ENCODE measurements around the gene CUL4A.
A peak's percentile ranks its signal among the peaks of the same experiment; 100 is the strongest.

The CUL4A gene

DNA sequence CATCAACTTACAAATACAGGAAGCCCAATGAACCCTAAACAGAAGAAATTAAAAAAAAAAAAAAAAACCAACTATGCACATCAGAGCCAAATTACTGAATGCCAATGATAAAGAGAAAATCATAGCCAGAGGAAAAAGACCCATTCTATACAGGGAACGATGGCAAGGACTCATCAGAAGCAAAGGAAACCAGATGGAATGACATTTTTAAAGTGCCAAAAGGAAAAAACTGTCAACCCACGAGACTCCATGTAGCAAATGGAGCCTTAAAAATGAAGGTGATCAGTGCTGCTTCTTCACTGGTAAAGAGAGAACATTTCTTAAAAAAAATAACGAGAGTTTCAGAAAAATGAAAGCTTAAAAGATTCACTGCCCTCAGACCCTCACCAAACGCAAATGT, 19.2 kb upstream of the CUL4A start:
- H3K4me1 ChIP-seq (ENCODE audit: control insufficient read depth in 5 of 5, insufficient read depth in 5 of 5, low read length in 5 of 5), result peaks cover 0 to 6% (median 0%) of the 10 kb centered on the region in 5 donors
- H3K27ac ChIP-seq (ENCODE audit: low read depth, low read length), result no peak overlapping the region
- H3K4me3 ChIP-seq (ENCODE audit: low read depth in 1 of 5, low read length in 5 of 5), result no peak overlapping the region
- H3K9ac ChIP-seq (ENCODE audit: low read length in 5 of 5), result no peak overlapping the region
- H3K27me3 ChIP-seq (ENCODE audit: control insufficient read depth in 5 of 5, insufficient read depth in 4 of 5, low read length in 5 of 5), result no peaks in the 10 kb centered on the region
- no peaks in the 10 kb centered on the region for H3K9me3 ChIP-seq (ENCODE audit: control insufficient read depth in 5 of 5, low read length in 5 of 5)
- peaks cover 3 to 69% (median 60%) of the 10 kb centered on the region in 5 donors for H3K36me3 ChIP-seq (ENCODE audit: control insufficient read depth in 5 of 5, insufficient read depth in 5 of 5, low read length in 5 of 5)

DNA sequence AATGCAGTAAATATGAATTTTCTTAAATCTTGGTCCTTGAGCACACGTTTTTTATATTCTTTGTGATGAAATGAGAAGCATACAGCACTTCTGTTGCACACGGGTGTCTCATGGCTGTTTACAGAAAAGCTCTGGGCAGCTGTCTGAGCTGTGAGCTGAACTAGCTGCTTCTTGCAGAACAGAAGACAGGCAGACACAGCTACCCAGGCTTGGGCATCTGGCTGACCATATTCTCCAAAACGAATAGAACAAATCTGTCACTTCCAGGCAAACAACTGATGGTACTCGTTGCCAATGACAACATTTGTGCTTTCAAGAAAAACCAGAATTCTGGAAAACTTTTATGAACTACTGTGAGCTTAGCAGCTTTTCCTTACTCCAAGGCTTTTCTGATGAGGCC, 17.1 kb upstream of the CUL4A start:
- Histone ChIP-seq H3K4me3 (ENCODE audit: low read depth in 1 of 5, low read length in 5 of 5) (no peak overlapping the region), H3K9ac (ENCODE audit: low read length in 5 of 5) (no peak overlapping the region), H3K27me3 (ENCODE audit: control insufficient read depth in 5 of 5, insufficient read depth in 4 of 5, low read length in 5 of 5) (no peaks in the 10 kb centered on the region), H3K4me1 (ENCODE audit: control insufficient read depth in 5 of 5, insufficient read depth in 5 of 5, low read length in 5 of 5) (peaks cover 0 to under 1% (median 0%) of the 10 kb centered on the region in 5 donors), H3K27ac (ENCODE audit: low read depth, low read length) (no peak overlapping the region), H3K36me3 (ENCODE audit: control insufficient read depth in 5 of 5, insufficient read depth in 5 of 5, low read length in 5 of 5) (peaks cover 16 to 82% (median 70%) of the 10 kb centered on the region in 5 donors), H3K9me3 (ENCODE audit: control insufficient read depth in 5 of 5, low read length in 5 of 5) (no peaks in the 10 kb centered on the region)

DNA sequence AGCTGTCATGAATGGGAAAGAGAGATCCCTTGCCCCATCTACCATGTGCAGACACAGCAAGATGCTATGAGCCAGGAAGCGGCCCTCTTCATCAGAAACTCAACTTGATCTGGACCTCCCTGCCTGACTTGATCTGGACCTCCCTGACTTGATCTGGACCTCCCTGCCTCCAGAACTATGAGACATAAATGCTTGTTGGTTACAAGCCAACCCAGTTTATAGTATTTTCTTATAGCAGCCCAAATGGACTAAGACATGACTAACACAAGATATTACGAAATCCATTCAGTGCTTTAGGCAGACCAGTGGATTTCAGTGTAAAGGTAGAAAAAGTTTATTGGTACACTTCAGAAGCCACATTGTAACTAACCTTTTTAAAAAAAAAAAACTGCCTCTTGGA, 16.5 kb upstream of the CUL4A start:
- Histone ChIP-seq H3K36me3 (ENCODE audit: control insufficient read depth in 5 of 5, insufficient read depth in 5 of 5, low read length in 5 of 5) (peaks cover 17 to 86% (median 76%) of the 10 kb centered on the region in 5 donors), H3K4me1 (ENCODE audit: control insufficient read depth in 5 of 5, insufficient read depth in 5 of 5, low read length in 5 of 5) (no peaks in the 10 kb centered on the region), H3K27me3 (ENCODE audit: control insufficient read depth in 5 of 5, insufficient read depth in 4 of 5, low read length in 5 of 5) (no peaks in the 10 kb centered on the region), H3K9ac (ENCODE audit: low read length in 5 of 5) (no peak overlapping the region), H3K27ac (ENCODE audit: low read depth, low read length) (no peak overlapping the region), H3K4me3 (ENCODE audit: low read depth in 1 of 5, low read length in 5 of 5) (no peak overlapping the region), H3K9me3 (ENCODE audit: control insufficient read depth in 5 of 5, low read length in 5 of 5) (no peaks in the 10 kb centered on the region)

DNA sequence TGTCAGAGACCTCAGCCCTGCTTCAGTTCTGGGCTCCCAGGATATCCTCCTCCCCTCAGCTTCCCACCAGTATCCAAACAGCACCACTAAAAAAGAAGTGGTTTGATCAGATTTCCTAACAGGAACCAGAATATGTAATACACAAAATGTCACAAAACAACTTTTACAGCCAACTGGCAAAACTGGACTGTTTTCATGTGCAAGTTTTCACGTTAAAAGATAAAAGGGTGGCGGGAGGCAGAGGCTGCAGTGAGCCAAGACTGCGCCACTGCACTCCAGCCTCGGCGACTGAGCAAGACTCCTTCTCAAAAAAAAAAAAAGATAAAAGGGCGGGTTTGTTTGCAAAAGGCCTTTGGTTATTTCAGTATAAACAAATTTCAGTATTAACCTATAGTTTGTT, 14.1 kb upstream of the CUL4A start:
- peaks cover 23 to 89% (median 77%) of the 10 kb centered on the region in 5 donors for H3K36me3 ChIP-seq (ENCODE audit: control insufficient read depth in 5 of 5, insufficient read depth in 5 of 5, low read length in 5 of 5)

DNA sequence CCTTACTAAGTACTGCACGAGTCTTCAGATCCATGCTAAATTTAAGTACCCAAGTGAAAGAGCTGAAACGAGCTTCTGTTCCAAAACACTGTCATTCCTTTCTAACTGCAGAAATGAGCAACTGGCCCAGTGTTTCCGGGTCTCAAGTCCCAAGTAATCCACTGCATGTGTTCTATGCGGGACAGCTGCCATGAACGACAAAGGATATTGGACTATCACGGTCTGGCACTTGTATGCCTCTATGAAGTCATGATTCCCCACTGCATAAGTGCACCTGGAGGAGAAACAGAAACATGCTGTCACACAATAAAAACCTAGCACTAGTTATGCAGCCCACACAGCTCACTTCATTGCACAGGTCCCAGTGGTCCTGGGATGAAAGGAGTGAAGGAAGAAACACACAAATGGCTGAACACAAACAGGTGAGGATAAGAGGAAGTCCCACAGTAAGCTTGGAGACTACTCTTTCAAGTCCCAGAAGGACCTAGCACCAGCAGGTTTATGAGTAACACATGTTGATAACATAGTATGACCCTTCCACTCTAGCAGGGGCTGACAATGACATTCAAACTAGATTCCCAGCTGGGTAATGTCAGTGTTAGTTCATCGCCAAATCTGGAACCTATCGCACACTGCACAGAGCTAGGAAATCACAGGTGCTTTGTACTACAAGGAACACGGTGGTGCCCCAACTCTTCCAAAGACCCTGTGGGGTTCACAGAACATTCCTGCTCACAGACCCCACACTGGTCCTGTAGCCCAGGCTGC, 12.3 kb upstream of the CUL4A start:
- Histone ChIP-seq H3K36me3 (ENCODE audit: control insufficient read depth in 5 of 5, insufficient read depth in 5 of 5, low read length in 5 of 5) (peaks cover 23 to 78% (median 67%) of the 10 kb centered on the region in 5 donors), H3K9me3 (ENCODE audit: control insufficient read depth in 5 of 5, low read length in 5 of 5) (no peaks in the 10 kb centered on the region), H3K27me3 (ENCODE audit: control insufficient read depth in 5 of 5, insufficient read depth in 4 of 5, low read length in 5 of 5) (no peaks in the 10 kb centered on the region), H3K9ac (ENCODE audit: low read length in 5 of 5) (no peak overlapping the region), H3K4me3 (ENCODE audit: low read depth in 1 of 5, low read length in 5 of 5) (no peak overlapping the region), H3K4me1 (ENCODE audit: control insufficient read depth in 5 of 5, insufficient read depth in 5 of 5, low read length in 5 of 5) (no peaks in the 10 kb centered on the region), H3K27ac (ENCODE audit: low read depth, low read length) (no peak overlapping the region)

More for the DNA sequence above, 14.1 kb upstream of the CUL4A start:
- no peak overlapping the region for H3K27ac ChIP-seq (ENCODE audit: low read depth, low read length)
- H3K9me3 ChIP-seq (ENCODE audit: control insufficient read depth in 5 of 5, low read length in 5 of 5), result no peaks in the 10 kb centered on the region
- H3K4me1 ChIP-seq (ENCODE audit: control insufficient read depth in 5 of 5, insufficient read depth in 5 of 5, low read length in 5 of 5), result no peaks in the 10 kb centered on the region
- H3K27me3 ChIP-seq (ENCODE audit: control insufficient read depth in 5 of 5, insufficient read depth in 4 of 5, low read length in 5 of 5), result no peaks in the 10 kb centered on the region
- no peak overlapping the region for H3K9ac ChIP-seq (ENCODE audit: low read length in 5 of 5)
- no peak overlapping the region for H3K4me3 ChIP-seq (ENCODE audit: low read depth in 1 of 5, low read length in 5 of 5)

DNA sequence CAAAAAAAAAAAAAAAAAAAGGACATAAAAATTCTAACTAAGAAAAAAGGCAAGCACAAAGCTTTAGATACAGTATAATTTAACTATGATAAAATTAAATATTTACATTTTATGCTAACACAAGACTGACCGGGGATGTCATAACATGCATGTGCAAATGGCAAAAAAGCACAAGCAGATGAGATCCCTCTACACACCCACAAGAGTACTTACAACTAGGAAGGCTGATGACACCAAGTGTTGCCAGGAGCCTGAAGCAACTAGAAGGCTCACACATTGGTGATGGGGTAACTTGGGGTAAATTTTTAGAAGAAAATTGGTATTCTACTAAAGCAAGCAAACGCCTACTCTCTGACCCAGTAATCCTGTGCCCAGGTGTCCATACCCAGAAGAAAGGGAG, 7.6 kb upstream of the CUL4A start:
- Histone ChIP-seq H3K9ac (ENCODE audit: low read length in 5 of 5) (no peak overlapping the region), H3K4me3 (ENCODE audit: low read depth in 1 of 5, low read length in 5 of 5) (no peak overlapping the region), H3K4me1 (ENCODE audit: control insufficient read depth in 5 of 5, insufficient read depth in 5 of 5, low read length in 5 of 5) (peaks cover 0 to 19% (median 13%) of the 10 kb centered on the region in 5 donors), H3K36me3 (ENCODE audit: control insufficient read depth in 5 of 5, insufficient read depth in 5 of 5, low read length in 5 of 5) (peaks cover 12 to 43% (median 36%) of the 10 kb centered on the region in 5 donors), H3K27me3 (ENCODE audit: control insufficient read depth in 5 of 5, insufficient read depth in 4 of 5, low read length in 5 of 5) (no peaks in the 10 kb centered on the region), H3K27ac (ENCODE audit: low read depth, low read length) (no peak overlapping the region), H3K9me3 (ENCODE audit: control insufficient read depth in 5 of 5, low read length in 5 of 5) (no peaks in the 10 kb centered on the region)

GRCh38 chr13:113202912-113203311, 6.5 kb upstream of the CUL4A start:
- H3K27me3 ChIP-seq (ENCODE audit: control insufficient read depth in 5 of 5, insufficient read depth in 4 of 5, low read length in 5 of 5), result no peaks in the 10 kb centered on the region
- H3K36me3 ChIP-seq (ENCODE audit: control insufficient read depth in 5 of 5, insufficient read depth in 5 of 5, low read length in 5 of 5), result peaks cover 10 to 32% (median 25%) of the 10 kb centered on the region in 5 donors
- H3K9ac ChIP-seq (ENCODE audit: low read length in 5 of 5), result peak overlapping the region in 1 of 5 donors; percentile 27
- no peaks in the 10 kb centered on the region for H3K9me3 ChIP-seq (ENCODE audit: control insufficient read depth in 5 of 5, low read length in 5 of 5)
- no peak overlapping the region for H3K4me3 ChIP-seq (ENCODE audit: low read depth in 1 of 5, low read length in 5 of 5)
- peaks cover 3 to 28% (median 21%) of the 10 kb centered on the region in 5 donors for H3K4me1 ChIP-seq (ENCODE audit: control insufficient read depth in 5 of 5, insufficient read depth in 5 of 5, low read length in 5 of 5)
- H3K27ac ChIP-seq (ENCODE audit: low read depth, low read length), result no peak overlapping the region

- H3K36me3 ChIP-seq (ENCODE audit: control insufficient read depth in 5 of 5, insufficient read depth in 5 of 5, low read length in 5 of 5), result peaks cover 6 to 26% (median 20%) of the 10 kb centered on the region in 5 donors
- no peaks in the 10 kb centered on the region for H3K27me3 ChIP-seq (ENCODE audit: control insufficient read depth in 5 of 5, insufficient read depth in 4 of 5, low read length in 5 of 5)
- no peaks in the 10 kb centered on the region for H3K9me3 ChIP-seq (ENCODE audit: control insufficient read depth in 5 of 5, low read length in 5 of 5)
- peaks cover 3 to 30% (median 24%) of the 10 kb centered on the region in 5 donors for H3K4me1 ChIP-seq (ENCODE audit: control insufficient read depth in 5 of 5, insufficient read depth in 5 of 5, low read length in 5 of 5)
- H3K4me3 ChIP-seq (ENCODE audit: low read depth in 1 of 5, low read length in 5 of 5), result no peak overlapping the region
- H3K27ac ChIP-seq (ENCODE audit: low read depth, low read length), result no peak overlapping the region
- H3K9ac ChIP-seq (ENCODE audit: low read length in 5 of 5), result peak overlapping the region in 1 of 5 donors; percentile 27
Measured at GRCh38 chr13:113203507-113204377, 5.7 kb upstream of the CUL4A start.

- Histone ChIP-seq H3K9ac (ENCODE audit: low read length in 5 of 5) (no peak overlapping the region), H3K4me3 (ENCODE audit: low read depth in 1 of 5, low read length in 5 of 5) (no peak overlapping the region), H3K9me3 (ENCODE audit: control insufficient read depth in 5 of 5, low read length in 5 of 5) (no peaks in the 10 kb centered on the region), H3K27me3 (ENCODE audit: control insufficient read depth in 5 of 5, insufficient read depth in 4 of 5, low read length in 5 of 5) (no peaks in the 10 kb centered on the region), H3K27ac (ENCODE audit: low read depth, low read length) (no peak overlapping the region), H3K36me3 (ENCODE audit: control insufficient read depth in 5 of 5, insufficient read depth in 5 of 5, low read length in 5 of 5) (peaks cover 4 to 19% (median 14%) of the 10 kb centered on the region in 5 donors), H3K4me1 (ENCODE audit: control insufficient read depth in 5 of 5, insufficient read depth in 5 of 5, low read length in 5 of 5) (peaks cover 3 to 30% (median 24%) of the 10 kb centered on the region in 5 donors)
Measured at GRCh38 chr13:113204378-113204734, 5.1 kb upstream of the CUL4A start.

GRCh38 chr13:113205428-113205931, 3.9 kb upstream of the CUL4A start:
- H3K36me3 ChIP-seq (ENCODE audit: control insufficient read depth in 5 of 5, insufficient read depth in 5 of 5, low read length in 5 of 5), result peaks cover 0 to 12% (median 7%) of the 10 kb centered on the region in 5 donors
- peaks cover 3 to 36% (median 30%) of the 10 kb centered on the region in 5 donors for H3K4me1 ChIP-seq (ENCODE audit: control insufficient read depth in 5 of 5, insufficient read depth in 5 of 5, low read length in 5 of 5)
- no peaks in the 10 kb centered on the region for H3K9me3 ChIP-seq (ENCODE audit: control insufficient read depth in 5 of 5, low read length in 5 of 5)
- H3K27me3 ChIP-seq (ENCODE audit: control insufficient read depth in 5 of 5, insufficient read depth in 4 of 5, low read length in 5 of 5), result no peaks in the 10 kb centered on the region
- H3K4me3 ChIP-seq (ENCODE audit: low read depth in 1 of 5, low read length in 5 of 5), result no peak overlapping the region
- no peak overlapping the region for H3K9ac ChIP-seq (ENCODE audit: low read length in 5 of 5)
- H3K27ac ChIP-seq (ENCODE audit: low read depth, low read length), result no peak overlapping the region

Data from subcutaneous abdominal adipose tissue (tissue), 5 donors.